Activated naive CD8-positive, alpha-beta T cell treated with anti-CD3 and anti-CD28 coated beads, Interleukin-2, amount 10 ng/mL, durations not matched to agents 7 days and 5 days (primary cell): Measurements from ENCODE around the gene CHRNA5. TPM values are rescaled to one million over a fixed set of nuclear protein-coding genes. Genes with fewer than 3 reads are reported as not detected.
"Not testable (repeated sequence)": the region's sequence is repeated elsewhere in the genome, so short reads cannot be mapped to it uniquely, and the experiment has no call there.

Source experiments
- ATAC-seq: fragments of 150-1000 bp; cut with Tn5 transposase; one replicate; pipeline ENCODE4 v1.10.0; 2021; ENCODE audit warnings: low read depth, moderate library complexity
- POLR2A ChIA-PET: fragments of 350-600 bp; sonication (Branson Sonifier 250); formaldehyde crosslinking; loops from one replicate; lab custom pipeline; 2021; ENCODE audit warnings: antibody characterized with exemption; lab: Charles Lee
- DNase-seq: peaks from one replicate; pipeline ENCODE4 v3.0.0; 2021
- H3K27ac Mint-ChIP-seq: one replicate; pipeline ENCODE4 v1.8.0; 2022; ENCODE audit warnings: mild to moderate bottlenecking, mixed read lengths
- H3K27me3 Mint-ChIP-seq: one replicate; pipeline ENCODE4 v1.8.0; 2022; ENCODE audit warnings: mild to moderate bottlenecking, moderate library complexity, mixed read lengths
- H3K36me3 Mint-ChIP-seq: one replicate; pipeline ENCODE4 v1.8.0; 2021; ENCODE audit warnings: mild to moderate bottlenecking, mixed read lengths
- H3K4me1 Mint-ChIP-seq: one replicate; pipeline ENCODE4 v1.8.0; 2021; ENCODE audit warnings: mixed read lengths
- H3K4me3 Mint-ChIP-seq: one replicate; pipeline ENCODE4 v1.8.0; 2022; ENCODE audit warnings: mild to moderate bottlenecking, moderate library complexity, mixed read lengths
- H3K9me3 Mint-ChIP-seq: one replicate; pipeline ENCODE4 v1.8.0; 2021; ENCODE audit warnings: mixed read lengths
- total RNA-seq, 2 experiments: library from RNA; stranded (reverse); gene quantifications; one replicate each; pipeline ENCODE4 v1.2.3, GENCODE V29; 2021

Gene CHRNA5
- total RNA-seq, 2 experiments from 2014 or later = 1.2 to 2.2 TPM

DNA sequence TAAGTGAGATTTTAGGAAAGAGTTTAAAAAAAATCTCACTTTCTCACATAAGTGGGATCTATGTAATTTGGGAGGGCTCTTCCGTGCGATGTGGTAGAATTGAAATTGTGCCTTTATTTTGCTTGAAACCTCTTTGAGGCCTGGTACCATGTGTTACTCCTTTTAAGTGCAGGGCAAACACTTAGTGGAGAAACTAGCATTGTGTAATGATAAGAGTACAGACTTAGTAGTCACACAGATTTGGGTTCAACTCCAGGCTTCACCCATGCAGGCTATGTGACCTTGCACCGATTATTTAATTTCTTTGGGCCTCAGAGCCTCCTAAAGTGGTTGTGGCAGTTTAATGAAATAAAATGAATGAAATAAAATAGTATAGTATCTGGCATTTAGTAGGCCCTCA lies 22.7 kb upstream of the CHRNA5 start:
- H3K36me3 Mint-ChIP-seq = peaks cover 27% of the 10 kb centered on the region
- peaks cover 26% of the 10 kb centered on the region for H3K4me1 Mint-ChIP-seq
- DNase-seq = no peak
- H3K27me3 Mint-ChIP-seq = no peaks in the 10 kb centered on the region
- POLR2A ChIA-PET = no interaction called here
- H3K9me3 Mint-ChIP-seq = no peaks in the 10 kb centered on the region
- H3K4me3 Mint-ChIP-seq = peak overlapping the region; percentile 93
- peak overlapping the region; percentile 79 for H3K27ac Mint-ChIP-seq
- ATAC-seq = no peak

- Mint-ChIP-seq H3K4me1 (peaks cover 2% of the 10 kb centered on the region), H3K4me3 (no peak overlapping the region), H3K36me3 (peaks cover 18% of the 10 kb centered on the region), H3K27me3 (no peaks in the 10 kb centered on the region), H3K27ac (no peak overlapping the region), H3K9me3 (no peaks in the 10 kb centered on the region)
- ATAC-seq = no peak
- POLR2A ChIA-PET = interaction anchor here (1.2 kb wide), 1 partner anchor 10 kb away, joined by 7 read pairs; the partner anchor contains the start of gene PSMA4
- no peak for DNase-seq
Measured at GRCh38 chr15:78550194-78550593, 15.1 kb upstream of the CHRNA5 start.

GRCh38 chr15:78550815-78551214 lies 14.5 kb upstream of the CHRNA5 start:
- peaks cover 2% of the 10 kb centered on the region for H3K4me1 Mint-ChIP-seq
- H3K4me3 Mint-ChIP-seq = no peak overlapping the region
- no peaks in the 10 kb centered on the region for H3K9me3 Mint-ChIP-seq
- POLR2A ChIA-PET = no interaction called here
- H3K36me3 Mint-ChIP-seq = peaks cover 18% of the 10 kb centered on the region
- DNase-seq (no peak), ATAC-seq (no peak)
- H3K27me3 Mint-ChIP-seq = no peaks in the 10 kb centered on the region
- no peak overlapping the region for H3K27ac Mint-ChIP-seq

DNA sequence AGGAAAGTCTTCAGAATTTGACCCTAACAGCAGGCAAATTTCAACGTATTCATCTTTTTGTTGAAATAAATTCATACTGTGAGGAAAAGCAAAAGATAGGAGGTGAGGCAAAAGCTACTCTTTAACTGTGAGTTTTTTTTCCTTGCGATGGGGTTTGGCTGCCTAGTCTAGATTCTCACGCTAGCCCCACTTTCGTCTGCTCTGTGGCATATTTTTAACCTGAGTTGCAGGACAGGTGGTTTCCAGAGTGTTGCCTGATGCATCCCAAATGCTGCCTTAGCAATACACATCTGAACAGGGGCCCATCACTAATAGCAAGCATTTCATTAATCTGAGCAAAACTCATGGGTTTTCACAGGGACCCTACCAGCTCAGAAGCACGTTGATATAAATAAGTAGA lies 13.4 kb upstream of the CHRNA5 start:
- no peak overlapping the region for H3K4me3 Mint-ChIP-seq
- H3K27me3 Mint-ChIP-seq = no peaks in the 10 kb centered on the region
- DNase-seq (no peak), ATAC-seq (no peak)
- POLR2A ChIA-PET = no interaction called here
- no peak overlapping the region for H3K27ac Mint-ChIP-seq
- peaks cover 2% of the 10 kb centered on the region for H3K4me1 Mint-ChIP-seq
- H3K9me3 Mint-ChIP-seq = no peaks in the 10 kb centered on the region
- H3K36me3 Mint-ChIP-seq = peaks cover 14% of the 10 kb centered on the region

- no peak for DNase-seq
- no peak overlapping the region for H3K4me3 Mint-ChIP-seq
- POLR2A ChIA-PET = no interaction called here
- H3K36me3 Mint-ChIP-seq = peaks cover 13% of the 10 kb centered on the region
- no peak for ATAC-seq
- no peaks in the 10 kb centered on the region for H3K27me3 Mint-ChIP-seq
- H3K4me1 Mint-ChIP-seq = peaks cover 2% of the 10 kb centered on the region
- no peak overlapping the region for H3K27ac Mint-ChIP-seq
- H3K9me3 Mint-ChIP-seq = no peaks in the 10 kb centered on the region
Measured at GRCh38 chr15:78552597-78552996, 12.7 kb upstream of the CHRNA5 start.

DNA sequence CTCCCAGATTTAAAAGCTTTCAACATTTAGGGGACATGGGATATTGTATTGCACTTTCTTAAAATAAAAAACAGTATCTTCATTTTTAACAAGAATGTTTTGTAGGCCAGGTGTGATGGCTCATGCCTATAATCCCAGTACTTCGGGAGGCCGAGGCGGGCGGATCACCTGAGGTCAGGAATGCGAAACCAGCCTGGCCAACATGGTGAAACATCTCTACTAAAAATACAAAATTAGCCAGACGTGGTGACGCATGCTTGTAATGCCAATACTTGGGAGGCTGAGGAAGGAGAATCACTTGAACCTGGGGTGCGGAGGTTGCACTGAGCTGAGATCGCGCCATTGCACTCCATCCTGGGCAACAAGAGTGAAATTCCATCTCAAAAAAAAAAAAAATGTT lies 5.1 kb upstream of the CHRNA5 start:
- ATAC-seq, POLR2A ChIA-PET, H3K27ac Mint-ChIP-seq, H3K9me3 Mint-ChIP-seq, H3K4me3 Mint-ChIP-seq, H3K36me3 Mint-ChIP-seq, DNase-seq, H3K4me1 Mint-ChIP-seq: not testable (repeated sequence)
- peaks cover 16% of the 10 kb centered on the region for H3K27me3 Mint-ChIP-seq

GRCh38 chr15:78561490-78561889 lies 3.8 kb upstream of the CHRNA5 start:
- DNase-seq (no peak), ATAC-seq (no peak)
- H3K36me3 Mint-ChIP-seq = peaks cover 2% of the 10 kb centered on the region
- POLR2A ChIA-PET = no interaction called here
- H3K4me1 Mint-ChIP-seq = peaks cover 12% of the 10 kb centered on the region
- peaks cover 23% of the 10 kb centered on the region for H3K27me3 Mint-ChIP-seq
- no peak overlapping the region for H3K27ac Mint-ChIP-seq
- no peaks in the 10 kb centered on the region for H3K9me3 Mint-ChIP-seq
- H3K4me3 Mint-ChIP-seq = no peak overlapping the region

GRCh38 chr15:78563092-78563491 lies 2.2 kb upstream of the CHRNA5 start:
- ATAC-seq (no peak), DNase-seq (no peak)
- POLR2A ChIA-PET = no interaction called here
- Mint-ChIP-seq H3K4me3 (peak overlapping the region; percentile 12), H3K4me1 (peaks cover 19% of the 10 kb centered on the region), H3K9me3 (no peaks in the 10 kb centered on the region), H3K27me3 (peaks cover 34% of the 10 kb centered on the region), H3K27ac (no peak overlapping the region), H3K36me3 (peaks cover 2% of the 10 kb centered on the region)

DNA sequence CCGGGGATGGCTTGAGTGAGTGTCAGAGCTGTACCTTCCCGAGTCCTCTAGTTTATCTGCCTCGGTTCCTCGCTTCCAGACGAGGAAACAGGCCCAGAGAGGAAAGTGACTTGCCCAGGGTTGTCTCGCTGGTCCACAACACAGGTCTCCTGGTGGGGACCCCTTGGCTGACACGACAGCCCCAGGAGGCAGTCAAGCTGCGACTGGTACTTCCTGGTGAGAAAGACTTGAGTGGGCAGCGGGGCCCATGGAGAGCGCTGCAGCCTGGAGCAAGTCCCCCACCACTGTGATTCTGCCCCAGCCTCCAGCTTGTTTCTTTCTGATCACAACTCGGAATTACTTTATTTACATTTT lies 600 bp upstream of the CHRNA5 start:
- peak overlapping the region; percentile 94 for H3K4me3 Mint-ChIP-seq
- no peaks in the 10 kb centered on the region for H3K9me3 Mint-ChIP-seq
- DNase-seq (peak; percentile 36), ATAC-seq (peak; percentile 19)
- peaks cover 2% of the 10 kb centered on the region for H3K36me3 Mint-ChIP-seq
- H3K27ac Mint-ChIP-seq = peak overlapping the region; percentile 84
- peaks cover 19% of the 10 kb centered on the region for H3K4me1 Mint-ChIP-seq
- POLR2A ChIA-PET = interaction anchor here (0.9 to 2.4 kb wide), 3 partner anchors 15 to 57 kb away, joined by 3 to 18 read pairs (median 4); partner anchors contain the start of gene PSMA4
- peaks cover 34% of the 10 kb centered on the region for H3K27me3 Mint-ChIP-seq

DNA sequence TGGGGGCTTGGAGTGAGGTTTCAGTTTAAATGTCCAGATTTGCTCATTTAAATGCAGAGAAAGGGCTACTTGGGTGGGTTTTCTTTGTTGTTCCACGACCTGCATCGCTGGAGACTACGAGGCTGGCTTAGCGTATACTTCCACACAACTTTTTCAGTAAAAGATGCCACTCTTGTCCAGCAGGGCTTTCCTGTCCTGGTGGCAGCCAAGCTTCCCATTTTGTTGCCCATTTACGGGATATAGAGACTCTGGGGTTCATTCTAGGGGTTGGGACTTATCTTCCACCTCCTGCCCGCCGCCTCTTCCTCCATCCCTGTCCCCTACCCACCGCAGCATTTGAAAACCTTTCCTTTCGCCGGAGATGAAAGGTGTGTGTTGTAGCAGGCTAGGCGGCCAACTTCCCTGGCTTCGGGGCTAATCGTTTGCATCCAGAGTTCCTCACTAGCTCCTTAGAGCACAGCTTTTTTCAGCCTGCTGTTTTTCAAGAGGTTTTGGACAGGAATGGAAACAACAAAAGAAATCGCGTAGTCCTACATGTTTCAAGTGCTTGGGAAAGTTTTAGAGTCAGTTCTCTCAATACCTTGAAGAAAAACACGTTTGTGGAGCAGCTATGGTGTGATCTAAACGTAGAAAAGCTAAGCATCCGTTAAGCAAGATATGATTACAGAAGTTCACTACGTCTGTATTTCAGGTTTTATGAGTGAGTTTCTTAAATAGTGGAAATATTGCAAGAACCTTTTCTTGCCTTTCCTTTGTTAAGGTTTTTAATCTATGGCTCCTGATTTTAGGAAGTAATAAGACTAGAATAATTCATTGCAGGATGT lies 843 bp downstream of the CHRNA5 start:
- H3K27ac Mint-ChIP-seq = no peak overlapping the region
- ATAC-seq = no peak
- peak overlapping the region; percentile 94 for H3K4me3 Mint-ChIP-seq
- no peak for DNase-seq
- H3K9me3 Mint-ChIP-seq = no peaks in the 10 kb centered on the region
- POLR2A ChIA-PET = interaction anchor here (0.9 to 2.4 kb wide), 2 partner anchors 17 to 26 kb away, joined by 3 to 18 read pairs; partner anchors contain the start of gene PSMA4
- H3K36me3 Mint-ChIP-seq = peaks cover 2% of the 10 kb centered on the region
- peaks cover 19% of the 10 kb centered on the region for H3K4me1 Mint-ChIP-seq
- peaks cover 34% of the 10 kb centered on the region for H3K27me3 Mint-ChIP-seq

- no peak for ATAC-seq
Measured at GRCh38 chr15:78567531-78567930, 2.2 kb downstream of the CHRNA5 start.

GRCh38 chr15:78570710-78571109 lies 5.4 kb downstream of the CHRNA5 start:
- Mint-ChIP-seq H3K36me3 (no peaks in the 10 kb centered on the region), H3K27ac (no peak overlapping the region), H3K9me3 (no peaks in the 10 kb centered on the region), H3K27me3 (peaks cover 19% of the 10 kb centered on the region), H3K4me3 (no peak overlapping the region), H3K4me1 (peaks cover 12% of the 10 kb centered on the region)
- ATAC-seq (no peak), DNase-seq (no peak)
- POLR2A ChIA-PET = no interaction called here

More at GRCh38 chr15:78567531-78567930, 2.2 kb downstream of the CHRNA5 start:
- no peak for DNase-seq
- Mint-ChIP-seq H3K27ac (no peak overlapping the region), H3K9me3 (no peaks in the 10 kb centered on the region), H3K4me1 (peaks cover 19% of the 10 kb centered on the region), H3K27me3 (peaks cover 31% of the 10 kb centered on the region), H3K36me3 (no peaks in the 10 kb centered on the region), H3K4me3 (no peak overlapping the region)
- POLR2A ChIA-PET = no interaction called here

- no peak for DNase-seq
- Mint-ChIP-seq H3K36me3 (no peaks in the 10 kb centered on the region), H3K9me3 (no peaks in the 10 kb centered on the region)
Measured at GRCh38 chr15:78571382-78571781, 6.1 kb downstream of the CHRNA5 start.

DNA sequence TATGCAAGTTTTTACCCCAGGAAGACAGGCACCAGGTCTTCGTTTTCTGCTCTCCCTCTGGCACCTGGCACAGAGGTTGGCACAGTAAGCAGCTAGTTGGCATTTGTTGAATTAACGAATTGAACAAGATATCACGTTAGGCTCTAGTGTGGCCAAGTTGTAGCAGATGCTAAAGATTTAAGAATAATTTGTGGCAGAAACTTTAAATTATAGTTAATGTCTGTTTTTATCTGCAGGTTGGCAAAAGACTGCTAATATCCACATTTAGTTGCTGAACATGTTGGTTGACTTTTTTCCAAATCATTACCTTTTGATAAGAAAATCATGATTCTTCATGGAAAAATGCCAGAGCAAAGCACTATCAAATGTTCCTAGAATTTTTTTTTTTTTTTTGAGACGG lies 8.1 kb downstream of the CHRNA5 start:
- H3K36me3 Mint-ChIP-seq = no peaks in the 10 kb centered on the region
- H3K4me1 Mint-ChIP-seq = no peaks in the 10 kb centered on the region
- POLR2A ChIA-PET = no interaction called here
- H3K27me3 Mint-ChIP-seq = peaks cover 4% of the 10 kb centered on the region
- ATAC-seq = no peak
- H3K9me3 Mint-ChIP-seq = no peaks in the 10 kb centered on the region
- no peak for DNase-seq
- H3K27ac Mint-ChIP-seq = no peak overlapping the region
- no peak overlapping the region for H3K4me3 Mint-ChIP-seq

More at GRCh38 chr15:78571382-78571781, 6.1 kb downstream of the CHRNA5 start:
- Mint-ChIP-seq H3K27me3 (peaks cover 16% of the 10 kb centered on the region), H3K4me1 (peaks cover 7% of the 10 kb centered on the region), H3K27ac (no peak overlapping the region), H3K4me3 (no peak overlapping the region)
- no peak for ATAC-seq
- POLR2A ChIA-PET = no interaction called here
